ENCODE results near the gene PARVB.

DNA sequence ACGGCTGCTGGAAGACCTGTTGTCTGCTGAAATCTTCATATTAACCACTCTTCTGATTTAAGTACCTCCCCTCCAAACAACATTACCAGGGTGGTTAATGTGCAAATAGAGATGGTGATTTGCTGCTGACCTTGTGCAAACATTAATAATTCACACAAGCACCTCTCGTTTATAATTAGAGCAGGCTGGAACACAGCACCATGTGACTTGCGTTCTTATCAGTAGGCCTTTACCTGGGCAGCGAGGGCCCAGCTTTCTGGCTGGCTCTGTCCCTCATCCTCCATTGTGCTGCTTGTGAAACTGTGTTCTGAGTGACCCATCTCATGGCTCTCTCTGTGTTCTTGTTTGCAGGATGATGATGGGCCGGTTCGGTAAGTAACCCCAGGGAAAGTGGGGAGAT, 115.7 kb downstream of the PARVB start:
- TF ChIP-seq, protein P1, sequence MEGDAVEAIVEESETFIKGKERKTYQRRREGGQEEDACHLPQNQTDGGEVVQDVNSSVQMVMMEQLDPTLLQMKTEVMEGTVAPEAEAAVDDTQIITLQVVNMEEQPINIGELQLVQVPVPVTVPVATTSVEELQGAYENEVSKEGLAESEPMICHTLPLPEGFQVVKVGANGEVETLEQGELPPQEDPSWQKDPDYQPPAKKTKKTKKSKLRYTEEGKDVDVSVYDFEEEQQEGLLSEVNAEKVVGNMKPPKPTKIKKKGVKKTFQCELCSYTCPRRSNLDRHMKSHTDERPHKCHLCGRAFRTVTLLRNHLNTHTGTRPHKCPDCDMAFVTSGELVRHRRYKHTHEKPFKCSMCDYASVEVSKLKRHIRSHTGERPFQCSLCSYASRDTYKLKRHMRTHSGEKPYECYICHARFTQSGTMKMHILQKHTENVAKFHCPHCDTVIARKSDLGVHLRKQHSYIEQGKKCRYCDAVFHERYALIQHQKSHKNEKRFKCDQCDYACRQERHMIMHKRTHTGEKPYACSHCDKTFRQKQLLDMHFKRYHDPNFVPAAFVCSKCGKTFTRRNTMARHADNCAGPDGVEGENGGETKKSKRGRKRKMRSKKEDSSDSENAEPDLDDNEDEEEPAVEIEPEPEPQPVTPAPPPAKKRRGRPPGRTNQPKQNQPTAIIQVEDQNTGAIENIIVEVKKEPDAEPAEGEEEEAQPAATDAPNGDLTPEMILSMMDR (IDR thresholded peaks at IDR 0.05; ENCODE audit: control extremely low read depth in 1 of 3, insufficient read depth in 1 of 3, low read depth in 1 of 3, low read length in 3 of 3), result no peak
- TF ChIP-seq TAF7 (optimal IDR thresholded peaks at IDR 0.05; ENCODE audit: borderline replicate concordance, low read depth, low read length), result no peak
- no peak for TF ChIP-seq EZH2 (IDR thresholded peaks at IDR 0.05; ENCODE audit: low read depth, low read length, severe bottlenecking)
- TF ChIP-seq POLR2AphosphoS5 (IDR thresholded peaks at IDR 0.05; ENCODE audit: low read depth, low read length), result no peak
- TF ChIP-seq PHF8 (conservative IDR thresholded peaks at IDR 0.05; ENCODE audit: low read depth, low read length), result no peak
- no peak for TF ChIP-seq HDAC2 (IDR thresholded peaks at IDR 0.05; ENCODE audit: borderline replicate concordance in 1 of 2, low read depth in 2 of 2, low read length in 2 of 2)
- TF ChIP-seq TBP (IDR thresholded peaks at IDR 0.05; ENCODE audit: low read depth, low read length), result no peak
- TF ChIP-seq JUN (IDR thresholded peaks at IDR 0.05; ENCODE audit: low read depth, low read length), result no peak
- no peak for TF ChIP-seq RAD21 (IDR thresholded peaks at IDR 0.05 in 1 of 2, conservative IDR thresholded peaks at IDR 0.05 in 1 of 2; ENCODE audit: low read depth in 2 of 2, low read length in 2 of 2)
- TF ChIP-seq CREB1 (IDR thresholded peaks at IDR 0.05), result no peak
- TF ChIP-seq MAX (IDR thresholded peaks at IDR 0.05), result no peak
- TF ChIP-seq, protein P2, sequence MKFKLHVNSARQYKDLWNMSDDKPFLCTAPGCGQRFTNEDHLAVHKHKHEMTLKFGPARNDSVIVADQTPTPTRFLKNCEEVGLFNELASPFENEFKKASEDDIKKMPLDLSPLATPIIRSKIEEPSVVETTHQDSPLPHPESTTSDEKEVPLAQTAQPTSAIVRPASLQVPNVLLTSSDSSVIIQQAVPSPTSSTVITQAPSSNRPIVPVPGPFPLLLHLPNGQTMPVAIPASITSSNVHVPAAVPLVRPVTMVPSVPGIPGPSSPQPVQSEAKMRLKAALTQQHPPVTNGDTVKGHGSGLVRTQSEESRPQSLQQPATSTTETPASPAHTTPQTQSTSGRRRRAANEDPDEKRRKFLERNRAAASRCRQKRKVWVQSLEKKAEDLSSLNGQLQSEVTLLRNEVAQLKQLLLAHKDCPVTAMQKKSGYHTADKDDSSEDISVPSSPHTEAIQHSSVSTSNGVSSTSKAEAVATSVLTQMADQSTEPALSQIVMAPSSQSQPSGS (IDR thresholded peaks at IDR 0.05; ENCODE audit: low read length), result no peak
